ENCODE data around the gene PDXDC1.

DNA sequence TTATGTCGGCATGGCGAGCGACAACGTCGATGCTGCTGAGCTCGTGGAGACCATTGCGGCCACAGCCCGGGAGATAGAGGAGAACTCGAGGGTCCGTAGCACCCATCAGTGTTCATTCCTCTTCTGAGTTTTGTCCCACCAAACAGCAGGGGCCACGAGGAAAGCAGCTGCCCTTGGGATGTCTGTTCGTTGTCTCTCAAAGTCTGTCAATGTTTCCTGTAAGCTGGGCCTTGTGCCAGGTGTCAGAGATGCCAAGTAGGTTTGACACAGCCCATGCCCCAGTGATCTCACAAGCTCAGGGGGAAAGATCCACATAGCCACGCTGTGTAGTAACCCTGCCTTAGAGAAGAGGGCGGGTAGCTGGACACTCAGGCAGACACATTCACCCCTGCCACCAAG, 58.5 kb downstream of the PDXDC1 start:
- TF ChIP-seq, protein P1, sequence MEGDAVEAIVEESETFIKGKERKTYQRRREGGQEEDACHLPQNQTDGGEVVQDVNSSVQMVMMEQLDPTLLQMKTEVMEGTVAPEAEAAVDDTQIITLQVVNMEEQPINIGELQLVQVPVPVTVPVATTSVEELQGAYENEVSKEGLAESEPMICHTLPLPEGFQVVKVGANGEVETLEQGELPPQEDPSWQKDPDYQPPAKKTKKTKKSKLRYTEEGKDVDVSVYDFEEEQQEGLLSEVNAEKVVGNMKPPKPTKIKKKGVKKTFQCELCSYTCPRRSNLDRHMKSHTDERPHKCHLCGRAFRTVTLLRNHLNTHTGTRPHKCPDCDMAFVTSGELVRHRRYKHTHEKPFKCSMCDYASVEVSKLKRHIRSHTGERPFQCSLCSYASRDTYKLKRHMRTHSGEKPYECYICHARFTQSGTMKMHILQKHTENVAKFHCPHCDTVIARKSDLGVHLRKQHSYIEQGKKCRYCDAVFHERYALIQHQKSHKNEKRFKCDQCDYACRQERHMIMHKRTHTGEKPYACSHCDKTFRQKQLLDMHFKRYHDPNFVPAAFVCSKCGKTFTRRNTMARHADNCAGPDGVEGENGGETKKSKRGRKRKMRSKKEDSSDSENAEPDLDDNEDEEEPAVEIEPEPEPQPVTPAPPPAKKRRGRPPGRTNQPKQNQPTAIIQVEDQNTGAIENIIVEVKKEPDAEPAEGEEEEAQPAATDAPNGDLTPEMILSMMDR (IDR thresholded peaks at IDR 0.05), result no peak
- TF ChIP-seq EP300 (IDR thresholded peaks at IDR 0.05) (no peak), POLR2A (IDR thresholded peaks at IDR 0.05; ENCODE audit: low read length) (no peak), POLR2AphosphoS2 (conservative IDR thresholded peaks at IDR 0.05; ENCODE audit: low read length) (no peak), USF2 (IDR thresholded peaks at IDR 0.05) (no peak), ELK1 (IDR thresholded peaks at IDR 0.05; ENCODE audit: low read depth, low read length) (no peak), CBX2 (IDR thresholded peaks at IDR 0.05; ENCODE audit: borderline replicate concordance, low read depth) (no peak), HOXB13 (CRISPR knock-in tag; IDR thresholded peaks at IDR 0.05; ENCODE audit: low read depth) (no peak), JUN (IDR thresholded peaks at IDR 0.05) (no peak), RAD21 (conservative IDR thresholded peaks at IDR 0.05 in 1 of 2, IDR thresholded peaks at IDR 0.05 in 1 of 2) (no peak), ESRRA (IDR thresholded peaks at IDR 0.05; ENCODE audit: borderline replicate concordance, low read length) (no peak), SREBF2 (IDR thresholded peaks at IDR 0.05) (no peak)
- TF ChIP-seq, protein P2, sequence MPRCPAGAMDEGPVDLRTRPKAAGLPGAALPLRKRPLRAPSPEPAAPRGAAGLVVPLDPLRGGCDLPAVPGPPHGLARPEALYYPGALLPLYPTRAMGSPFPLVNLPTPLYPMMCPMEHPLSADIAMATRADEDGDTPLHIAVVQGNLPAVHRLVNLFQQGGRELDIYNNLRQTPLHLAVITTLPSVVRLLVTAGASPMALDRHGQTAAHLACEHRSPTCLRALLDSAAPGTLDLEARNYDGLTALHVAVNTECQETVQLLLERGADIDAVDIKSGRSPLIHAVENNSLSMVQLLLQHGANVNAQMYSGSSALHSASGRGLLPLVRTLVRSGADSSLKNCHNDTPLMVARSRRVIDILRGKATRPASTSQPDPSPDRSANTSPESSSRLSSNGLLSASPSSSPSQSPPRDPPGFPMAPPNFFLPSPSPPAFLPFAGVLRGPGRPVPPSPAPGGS (IDR thresholded peaks at IDR 0.05), result no peak

Data from A549 (cell line).